ENCODE data around the gene ROM1.

Gene ROM1

DNA sequence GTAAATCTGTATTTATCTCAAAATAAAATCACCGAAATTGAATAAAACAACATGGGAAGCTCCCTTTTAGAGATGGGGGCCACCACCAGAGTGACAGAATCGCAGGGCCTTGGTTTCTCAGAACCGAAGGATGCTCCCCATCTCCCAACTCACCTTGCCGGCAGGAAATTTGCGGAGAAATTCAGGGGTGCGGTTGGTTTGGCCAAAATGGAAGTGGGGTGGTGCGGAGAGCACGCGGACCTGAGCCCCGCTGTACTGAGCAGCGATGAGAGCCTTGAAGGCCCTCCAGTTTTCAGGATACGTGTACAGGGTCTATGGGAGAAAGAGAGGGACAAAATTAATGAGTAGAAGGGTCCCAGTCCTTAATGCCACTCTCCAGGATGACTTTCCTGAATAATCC is 40.6 kb upstream of the ROM1 start:
- no peak for DNase-seq (ENCODE audit: low read depth)
- TF ChIP-seq CTCF (IDR thresholded peaks at IDR 0.05; ENCODE audit: low read depth, low read length, missing control alignments), result no peak
- H3K4me3 ChIP-seq (ENCODE audit: low read depth, low read length), result peak overlapping the region; percentile 94

DNA sequence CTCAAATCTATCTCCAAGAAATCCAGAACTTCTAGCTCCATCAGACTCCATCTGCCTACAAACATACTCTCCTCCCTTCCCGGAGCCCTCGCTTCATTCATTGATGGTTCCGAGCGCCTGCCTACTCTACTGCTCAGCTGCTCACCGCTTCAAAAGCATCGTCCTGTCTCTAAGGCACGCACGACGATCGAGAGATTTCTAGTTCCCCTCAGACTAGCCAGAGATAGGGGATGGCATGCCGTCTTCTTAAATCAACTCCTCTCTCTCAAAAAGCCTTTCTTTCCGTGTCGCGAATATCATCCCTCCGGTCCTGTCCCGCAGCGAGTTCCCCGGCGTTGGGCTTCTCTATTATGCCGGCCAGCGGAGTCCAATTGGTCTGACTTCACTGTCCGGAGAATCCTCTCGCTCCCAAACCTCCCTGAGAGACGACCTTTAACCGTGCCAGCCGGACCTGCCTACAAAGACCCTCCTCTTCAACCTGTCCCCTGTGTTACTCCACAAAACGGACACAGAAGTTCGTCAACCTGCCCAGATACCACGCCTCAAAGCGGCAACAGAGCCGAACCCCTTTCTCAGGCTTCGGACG is 40.0 kb upstream of the ROM1 start:
- TF ChIP-seq CTCF (IDR thresholded peaks at IDR 0.05; ENCODE audit: low read depth, low read length, missing control alignments), result no peak
- no peak for DNase-seq (ENCODE audit: low read depth)

DNA sequence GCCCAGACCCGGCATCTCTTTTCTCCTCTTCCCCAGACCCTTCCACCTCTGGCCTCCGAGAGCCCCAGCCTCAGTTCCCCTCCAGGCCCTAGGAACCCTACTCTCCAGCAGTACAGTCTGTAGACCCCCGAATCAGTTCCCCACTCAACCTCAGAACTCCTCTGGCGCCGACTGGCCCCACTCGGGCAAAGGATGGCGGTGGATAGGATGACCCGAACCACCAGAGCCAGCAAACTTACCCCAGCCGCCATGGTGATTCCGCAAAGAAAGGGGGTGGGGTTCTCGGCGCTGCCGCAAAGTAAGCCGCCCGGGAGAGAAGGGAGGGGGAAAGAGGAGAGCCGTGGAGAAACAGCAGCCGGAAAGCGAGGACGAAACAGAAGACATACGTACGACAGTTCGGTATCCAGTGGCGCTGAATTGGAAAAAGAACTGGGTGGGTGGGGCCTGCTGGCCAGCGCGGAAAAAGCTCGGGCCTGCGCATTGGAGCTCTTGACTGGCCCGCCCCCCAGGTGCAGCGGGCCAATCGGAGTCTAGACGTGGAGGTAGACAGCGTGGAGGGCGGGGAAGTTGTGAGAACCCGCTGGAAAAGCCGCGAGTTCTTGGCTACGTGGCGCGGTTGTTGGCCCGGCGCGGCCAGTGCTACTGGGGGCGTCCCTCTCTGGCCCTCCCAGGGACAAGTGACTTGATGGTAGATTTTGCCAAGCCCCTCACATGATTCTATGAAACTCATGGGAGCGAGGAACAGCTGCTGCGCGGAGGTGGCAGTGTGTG is 39.3 kb upstream of the ROM1 start, which contains the start of gene EEF1G:
Gene EEF1G (minus strand): TSS at position 300 of the 771 bp plus-strand sequence. CDS start 49 bp downstream, at position 251.
- H3K4me3 ChIP-seq (ENCODE audit: low read depth, low read length), result peak within 1 kb of the TSS; percentile 94
- DNase-seq (ENCODE audit: low read depth), result peak; percentile 99
- TF ChIP-seq CTCF (IDR thresholded peaks at IDR 0.05; ENCODE audit: low read depth, low read length, missing control alignments), result no peak

More for the DNA sequence above, 40.0 kb upstream of the ROM1 start:
- peak overlapping the region; percentile 94 for H3K4me3 ChIP-seq (ENCODE audit: low read depth, low read length)

DNA sequence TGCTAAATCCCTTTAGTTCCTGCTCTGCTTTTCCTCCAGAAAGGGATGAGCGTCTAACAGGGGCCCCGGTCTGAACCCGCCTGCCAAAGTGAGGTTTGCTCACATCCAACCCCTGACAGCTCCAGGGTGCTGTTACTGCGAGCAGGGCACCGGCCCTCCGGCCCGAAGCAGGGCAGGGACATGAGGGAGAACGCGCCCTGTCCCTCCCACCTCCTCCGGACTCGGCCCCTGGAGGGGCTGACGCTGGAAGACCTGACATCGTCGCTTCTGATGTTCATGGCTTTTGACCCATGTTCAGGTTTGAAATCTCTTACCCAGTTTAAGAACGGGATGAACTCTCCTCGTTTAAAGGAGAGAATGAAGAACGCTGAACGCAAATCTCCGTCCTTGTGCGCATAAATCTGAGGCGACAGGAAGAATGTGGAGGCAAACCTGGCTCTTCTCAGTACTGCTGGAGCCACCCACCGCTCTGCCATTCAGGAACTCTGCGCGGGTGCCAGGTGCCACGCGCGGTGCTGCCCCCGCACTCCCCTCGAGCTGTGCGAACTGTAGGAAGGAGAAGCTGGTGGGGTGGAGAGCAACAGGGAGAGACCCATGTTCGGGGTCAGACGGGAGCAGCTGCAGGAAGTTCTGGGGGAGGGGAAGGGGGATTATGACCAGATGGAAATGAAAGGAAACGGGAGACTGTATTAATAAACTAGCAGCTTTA is 38.5 kb upstream of the ROM1 start:
- TF ChIP-seq CTCF (IDR thresholded peaks at IDR 0.05; ENCODE audit: low read depth, low read length, missing control alignments), result no peak
- DNase-seq (ENCODE audit: low read depth), result no peak
- peak overlapping the region; percentile 82 for H3K4me3 ChIP-seq (ENCODE audit: low read depth, low read length)

DNA sequence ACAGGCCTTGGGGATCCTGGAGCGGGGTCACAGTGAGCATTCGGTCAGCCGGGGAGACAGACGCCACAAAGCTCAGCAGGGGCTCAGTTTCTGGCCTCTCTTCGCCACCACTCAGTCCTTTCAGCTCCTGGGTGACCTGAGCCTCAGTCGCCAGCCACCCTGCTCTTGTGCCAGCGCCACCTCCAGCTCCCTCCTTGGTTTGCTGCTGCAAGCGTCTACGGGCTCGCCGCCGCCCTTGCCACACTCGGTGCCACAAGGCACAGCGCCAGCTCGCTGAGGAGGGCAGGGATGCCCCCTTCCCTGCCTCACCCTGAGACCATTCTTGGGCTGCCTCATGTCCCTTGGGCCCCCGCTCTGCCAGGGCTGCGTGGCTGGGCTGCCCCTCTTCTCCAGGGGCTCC is 37.9 kb upstream of the ROM1 start:
- peak overlapping the region; percentile 82 for H3K4me3 ChIP-seq (ENCODE audit: low read depth, low read length)
- no peak for TF ChIP-seq CTCF (IDR thresholded peaks at IDR 0.05; ENCODE audit: low read depth, low read length, missing control alignments)
- DNase-seq (ENCODE audit: low read depth), result no peak

DNA sequence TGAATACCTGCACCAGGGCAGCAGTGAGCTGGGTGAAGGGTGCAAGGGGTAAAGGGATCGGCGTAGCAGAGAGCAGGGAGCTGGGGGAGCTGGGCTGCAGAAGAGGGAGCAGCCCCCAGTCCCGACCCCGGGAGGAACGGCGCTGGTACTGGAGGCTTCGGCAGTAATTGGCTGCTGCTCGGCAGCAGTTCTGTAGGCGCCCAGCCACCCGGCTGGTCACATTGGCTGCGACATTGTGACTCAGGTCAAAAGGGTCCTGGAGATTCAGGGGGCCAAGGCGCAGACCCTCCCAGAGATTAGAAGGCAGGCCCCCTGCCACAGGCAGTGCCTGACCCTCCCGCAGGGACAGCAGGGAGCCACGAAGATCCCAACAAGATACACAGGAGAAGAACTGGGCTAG is 37.2 kb upstream of the ROM1 start:
- DNase-seq (ENCODE audit: low read depth), result no peak
- no peak for TF ChIP-seq CTCF (IDR thresholded peaks at IDR 0.05; ENCODE audit: low read depth, low read length, missing control alignments)
- no peak overlapping the region for H3K4me3 ChIP-seq (ENCODE audit: low read depth, low read length)

Data from GM12864 (cell line).